NOMO-1 (cell line): ENCODE data around the gene PCDH9.

Experiments used
- DNase-seq, 2 experiments: peaks; one replicate each; lab custom pipeline; 2025; ENCODE audit not compliant: unreplicated experiment in 2 of 2; lab: John Stamatoyannopoulos, UW

PCDH9 gene

DNA sequence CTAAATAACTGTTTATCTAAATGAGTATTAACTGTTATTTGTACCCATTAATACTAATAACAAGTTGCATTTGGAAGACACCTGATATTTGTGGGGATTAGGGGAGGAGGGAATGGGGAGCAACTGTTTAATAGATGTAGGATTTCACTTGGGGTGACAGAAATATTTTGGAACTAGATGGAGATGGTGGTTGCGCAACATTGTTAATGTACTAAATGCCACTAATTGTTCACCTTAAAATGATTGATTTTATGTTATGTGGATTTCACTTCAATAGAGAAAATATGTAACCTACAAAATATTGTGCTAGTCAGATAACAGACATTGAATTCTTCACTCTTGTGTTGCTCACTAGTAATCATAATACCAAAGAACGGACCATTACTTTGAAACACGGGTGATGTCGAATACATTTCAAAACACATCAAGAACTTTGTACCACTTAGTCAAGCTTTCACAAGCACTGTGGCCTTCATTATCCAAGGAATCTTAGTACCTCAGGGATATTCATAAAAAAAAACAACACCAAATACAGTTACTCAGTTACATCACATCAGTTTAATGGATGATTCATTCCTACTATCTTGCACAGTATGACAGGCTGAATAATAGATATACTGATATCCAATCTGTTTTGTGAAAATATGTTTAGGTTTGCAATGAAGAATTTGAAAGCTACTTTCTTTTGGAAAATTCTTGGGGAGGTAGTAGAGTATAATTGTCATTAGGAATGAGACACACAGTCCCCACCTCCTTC, 721.8 kb downstream of the PCDH9 start:
- no peak for DNase-seq

DNA sequence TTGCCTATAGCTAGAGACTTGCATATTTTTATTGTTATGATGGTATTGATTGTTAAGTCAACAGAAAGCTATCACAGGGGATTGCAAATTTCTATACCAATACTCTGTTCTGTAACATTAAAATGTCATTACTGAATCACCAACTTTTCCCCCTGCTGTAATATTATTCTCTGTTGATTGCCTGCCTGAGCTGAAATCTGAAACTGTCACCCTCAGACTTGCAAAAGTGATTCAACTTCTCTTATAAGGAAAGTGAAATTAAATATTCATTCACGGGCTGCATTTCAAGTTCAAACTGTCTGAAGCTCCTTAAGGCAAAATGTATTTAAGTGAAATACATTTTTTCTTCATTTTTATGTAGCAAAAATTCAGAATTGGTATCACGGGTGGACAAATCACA, 723.2 kb downstream of the PCDH9 start:
- DNase-seq: no peak

- no peak for DNase-seq
Observed at GRCh38 chr13:66506051-66506777, 723.9 kb downstream of the PCDH9 start.

GRCh38 chr13:66503890-66504289, 726.2 kb downstream of the PCDH9 start:
- DNase-seq: no peak

DNA sequence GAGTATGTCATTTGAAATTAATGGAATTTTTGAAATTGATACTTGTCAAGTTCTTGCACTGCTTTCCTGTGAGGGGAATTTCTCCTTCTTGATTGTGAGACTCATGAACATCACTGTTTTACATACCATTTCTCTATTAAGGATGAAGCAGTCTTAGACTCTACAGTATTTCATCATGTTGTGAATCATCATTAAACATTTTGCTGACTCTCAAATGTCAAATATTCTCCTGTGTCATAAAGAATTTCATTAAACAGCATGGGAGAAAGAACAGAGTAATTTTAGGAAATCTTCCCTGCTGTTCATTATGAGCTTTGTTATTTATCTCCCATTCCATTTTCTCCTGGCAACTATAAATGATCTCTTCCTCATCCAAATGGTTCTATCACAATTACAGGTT, 729.0 kb downstream of the PCDH9 start:
- no peak for DNase-seq

GRCh38 chr13:66492479-66492878, 737.7 kb downstream of the PCDH9 start:
- DNase-seq: no peak

DNA sequence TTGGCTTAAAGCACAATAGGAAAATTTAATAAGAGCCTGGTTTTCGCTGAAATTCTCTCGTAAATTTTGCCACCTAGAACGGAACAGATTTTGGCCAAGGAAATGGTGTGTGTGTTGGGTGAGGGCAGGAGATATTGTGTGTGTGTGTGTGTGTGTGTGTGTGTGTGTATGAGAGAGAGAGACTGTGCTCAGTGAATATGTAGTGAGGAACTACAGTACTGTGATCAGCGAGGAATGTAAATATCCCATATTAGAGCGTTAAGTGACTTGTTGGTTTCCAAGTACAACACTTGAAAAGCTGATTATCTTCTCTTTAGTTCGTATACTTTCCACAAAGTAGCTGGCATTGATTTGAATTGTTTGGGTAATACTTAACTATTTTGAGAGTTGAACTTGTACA, 738.9 kb downstream of the PCDH9 start:
- no peak for DNase-seq

DNA sequence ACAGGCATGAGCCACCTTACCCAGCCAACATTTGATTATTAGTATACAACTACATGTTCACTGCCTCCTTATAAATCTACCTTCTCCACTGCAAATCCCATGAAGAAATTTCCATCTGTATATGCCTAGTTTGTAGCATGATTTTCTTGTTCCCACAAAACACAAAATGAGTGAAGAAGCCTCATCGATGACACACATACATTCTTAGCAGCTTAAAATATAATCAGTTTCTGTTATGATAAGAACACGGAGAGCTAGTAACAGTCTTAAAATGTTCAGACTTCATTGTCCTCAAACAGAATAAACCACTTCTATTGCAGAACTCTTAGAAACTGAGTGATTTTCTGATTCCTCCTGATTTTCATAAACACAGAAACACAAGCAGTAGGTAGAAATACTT, 740.5 kb downstream of the PCDH9 start:
- no peak for DNase-seq

- no peak for DNase-seq
Observed at GRCh38 chr13:66489172-66489571, 741.0 kb downstream of the PCDH9 start.

GRCh38 chr13:66483712-66484111, 746.4 kb downstream of the PCDH9 start:
- no peak for DNase-seq

DNA sequence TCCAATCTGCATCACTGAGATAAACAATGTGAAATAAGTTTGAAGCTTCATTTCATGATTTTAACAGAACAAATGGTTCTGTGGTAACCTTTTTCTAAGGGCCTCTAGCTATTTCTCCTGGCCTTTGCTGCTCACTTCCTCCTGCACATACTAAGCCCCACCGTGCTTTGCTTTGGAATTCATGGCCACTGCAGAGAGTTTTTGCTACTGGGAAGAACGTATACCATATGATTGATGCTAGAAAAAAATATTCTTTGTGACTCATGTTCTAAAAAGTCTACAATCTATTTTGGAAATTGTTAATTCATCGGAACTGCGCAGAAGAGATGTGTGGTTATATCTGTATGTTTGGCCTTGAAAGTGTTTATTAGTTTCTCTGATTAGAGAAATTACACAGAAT, 747.3 kb downstream of the PCDH9 start:
- no peak for DNase-seq

GRCh38 chr13:66477816-66478215, 752.3 kb downstream of the PCDH9 start:
- DNase-seq: no peak

DNA sequence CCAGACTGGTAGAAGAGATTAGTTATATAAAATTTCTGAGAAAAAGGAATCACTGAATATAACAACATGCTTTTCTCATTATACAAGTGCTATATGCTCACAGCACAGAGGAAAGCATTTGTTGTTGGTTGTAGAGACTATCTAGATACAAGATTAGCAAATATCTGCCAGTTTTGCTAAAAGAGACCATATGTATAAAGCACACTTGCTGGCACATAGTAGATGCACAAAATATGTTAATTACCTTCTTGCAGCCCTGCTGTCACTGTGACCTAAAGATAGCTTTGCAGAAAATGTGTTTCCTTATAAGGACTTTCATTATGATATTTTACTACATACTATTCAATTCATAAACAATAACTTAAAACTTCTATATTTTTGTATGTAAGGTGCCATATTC, 755.1 kb downstream of the PCDH9 start:
- DNase-seq: no peak

DNA sequence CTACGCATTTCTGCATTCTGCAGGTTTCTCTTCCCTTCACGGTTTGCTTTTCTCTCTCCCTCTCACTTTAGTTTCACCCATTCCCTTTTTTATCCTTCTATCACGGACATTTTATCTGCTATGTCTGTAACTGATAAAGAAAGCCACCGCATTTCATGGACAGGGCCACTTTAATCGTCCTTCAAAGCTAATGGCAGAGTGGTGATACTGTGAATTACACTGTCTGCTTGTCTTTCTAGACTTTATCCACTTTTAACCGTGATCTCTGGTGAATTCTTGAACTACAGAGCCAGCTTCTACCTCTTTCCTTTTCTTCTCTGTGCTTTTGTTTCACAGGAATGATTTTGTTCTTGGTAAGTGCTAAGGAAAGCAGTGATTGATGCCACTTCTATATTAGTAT, 760.4 kb downstream of the PCDH9 start:
- DNase-seq: no peak

- DNase-seq: no peak
Observed at GRCh38 chr13:66468656-66469055, 761.5 kb downstream of the PCDH9 start.

- peak in 1 of 2 experiments; percentile 11 for DNase-seq
Observed at GRCh38 chr13:66462187-66462586, 767.9 kb downstream of the PCDH9 start.

DNA sequence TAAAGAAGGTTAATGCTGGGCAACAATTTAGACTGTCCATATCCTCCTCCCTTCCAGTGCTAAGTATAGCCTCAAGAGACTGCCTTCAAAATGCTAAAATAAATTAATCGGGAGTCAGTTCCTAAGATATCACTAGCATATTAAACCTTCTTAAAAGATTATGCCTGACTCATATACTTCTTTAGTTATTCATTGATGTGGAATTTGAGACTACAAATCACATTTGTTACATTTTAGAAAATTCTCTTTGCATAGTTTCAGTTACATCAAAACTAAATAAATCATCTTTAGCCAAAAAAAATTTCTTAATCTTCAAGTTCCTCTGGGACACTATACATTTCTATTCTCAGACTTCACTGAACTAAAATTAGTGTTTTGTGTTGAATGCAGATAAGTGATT, 769.1 kb downstream of the PCDH9 start:
- no peak for DNase-seq

DNA sequence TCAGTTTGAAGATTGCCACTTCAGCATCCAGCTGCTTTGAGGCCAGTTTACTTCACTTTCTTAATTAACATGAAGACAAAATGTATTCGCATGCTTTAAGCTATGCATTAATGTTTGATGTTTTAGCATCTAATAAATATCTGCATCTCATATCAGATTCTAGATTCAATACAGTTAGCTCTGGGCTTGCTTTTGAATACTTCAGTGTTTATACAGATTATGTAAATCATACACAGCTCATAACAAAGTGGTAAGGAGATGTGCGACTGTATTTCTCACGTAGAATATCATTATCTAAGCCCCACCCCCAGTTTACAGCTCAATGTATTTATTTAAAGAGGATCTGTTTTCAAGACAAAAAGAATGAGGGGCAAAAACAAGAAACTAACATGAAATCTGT, 770.5 kb downstream of the PCDH9 start:
- DNase-seq: no peak

GRCh38 chr13:66459143-66459542, 771.0 kb downstream of the PCDH9 start:
- no peak for DNase-seq

DNA sequence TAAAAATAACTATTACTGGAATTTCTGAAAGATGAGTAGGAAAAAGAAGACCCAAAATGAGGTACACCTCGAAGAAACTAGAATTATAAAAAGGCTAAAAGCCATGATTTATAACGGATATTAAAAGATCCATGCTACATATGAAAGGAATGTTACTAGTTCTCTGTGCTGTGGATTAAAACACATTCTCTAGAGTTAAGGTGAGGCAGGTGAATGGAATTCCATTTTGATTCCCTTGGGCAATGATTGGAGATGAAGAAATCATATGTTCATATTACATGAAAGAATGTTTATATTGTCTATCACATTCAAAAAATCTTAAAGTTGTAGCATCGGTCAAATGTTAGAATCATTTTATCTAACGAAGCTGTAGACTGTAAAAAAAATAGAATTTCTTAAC, 783.7 kb downstream of the PCDH9 start:
- no peak for DNase-seq

DNA sequence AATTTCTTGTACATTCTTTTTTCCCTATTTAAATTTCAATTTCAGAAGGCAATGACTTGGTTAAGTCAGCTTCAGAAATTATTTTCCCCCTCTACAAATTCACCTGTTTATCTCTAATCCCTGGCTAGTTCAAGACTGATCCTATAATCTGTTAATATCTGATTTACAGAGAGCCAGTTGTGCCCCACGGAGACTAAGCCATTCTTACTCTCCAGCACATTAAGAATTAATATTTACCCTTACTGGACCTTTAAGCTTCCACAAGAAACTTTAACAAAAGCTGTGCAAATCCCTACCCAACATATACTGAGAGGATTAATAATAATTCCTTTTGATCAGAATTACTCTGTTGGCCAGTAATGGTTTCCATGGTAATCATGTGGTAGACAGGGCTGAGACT, 786.2 kb downstream of the PCDH9 start:
- no peak for DNase-seq

- DNase-seq: no peak
Observed at GRCh38 chr13:66440938-66441337, 789.2 kb downstream of the PCDH9 start.
